ENCODE results near the gene LITAFD. TPM values are rescaled to one million over a fixed set of nuclear protein-coding genes. Genes with fewer than 3 reads are reported as not detected.

LITAFD gene
- total RNA-seq, 4 donors from 2014 or later, result not detected

- no peak for DNase-seq
- intact Hi-C loops (cut with DNase I), result no loop called here
- TF ChIP-seq POLR2A (IDR thresholded peaks at IDR 0.05), result no peak
- no peak for TF ChIP-seq CTCF (IDR thresholded peaks at IDR 0.05)
- Histone ChIP-seq H3K4me3 (replicated peaks in 1 of 3) (no peak overlapping the region), H3K4me1 (peaks cover 0 to 6% of the 10 kb centered on the region in 2 donors), H3K27me3 (no peaks in the 10 kb centered on the region), H3K27ac (no peak overlapping the region), H3K36me3 (peaks cover 40 to 42% of the 10 kb centered on the region in 2 donors), H3K9me3 (no peaks in the 10 kb centered on the region)
- WGBS, 2 donors, result 85 to 87% methylated on average over 11 of the region's 11 CpGs
Measured at GRCh38 chr16:8923199-8923598, 41.0 kb downstream of the LITAFD start.

GRCh38 chr16:8924214-8924613 is 42.1 kb downstream of the LITAFD start:
- peaks cover 33 to 35% of the 10 kb centered on the region in 2 donors for H3K36me3 ChIP-seq
- H3K4me1 ChIP-seq, result peaks cover 0 to 6% of the 10 kb centered on the region in 2 donors
- DNase-seq, result peak; percentile 14 to 47
- TF ChIP-seq POLR2A (IDR thresholded peaks at IDR 0.05) (no peak), CTCF (IDR thresholded peaks at IDR 0.05) (no peak)
- 57 to 71% methylated on average over 4 of the region's 4 CpGs for WGBS, 2 donors
- no peak overlapping the region for H3K27ac ChIP-seq
- intact Hi-C loops (cut with DNase I), result no loop called here
- no peaks in the 10 kb centered on the region for H3K27me3 ChIP-seq
- H3K9me3 ChIP-seq, result no peaks in the 10 kb centered on the region
- no peak overlapping the region for H3K4me3 ChIP-seq (replicated peaks in 1 of 3)

DNA sequence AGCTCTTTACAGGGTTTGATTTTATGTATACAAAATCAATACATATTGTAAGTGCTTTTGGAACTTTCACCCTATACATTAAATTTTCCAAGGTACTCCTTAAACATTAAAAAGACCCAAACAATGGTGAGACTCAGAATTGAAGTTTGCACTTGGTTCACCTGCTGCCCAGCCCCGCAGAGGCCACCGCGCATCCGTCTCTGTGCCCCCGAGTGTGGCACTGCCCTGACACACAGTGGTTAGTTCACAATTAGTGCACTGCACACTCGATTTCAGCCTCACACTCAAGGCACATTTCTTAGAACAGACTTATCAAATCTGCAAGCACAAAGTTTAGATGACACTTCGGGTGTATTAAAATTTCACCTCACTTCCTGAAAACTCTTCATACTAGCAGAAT is 43.3 kb downstream of the LITAFD start:
- Histone ChIP-seq H3K4me1 (peaks cover 0 to 6% of the 10 kb centered on the region in 2 donors), H3K36me3 (peaks cover 22 to 24% of the 10 kb centered on the region in 2 donors), H3K27me3 (no peaks in the 10 kb centered on the region), H3K4me3 (replicated peaks in 1 of 3) (no peak overlapping the region), H3K9me3 (no peaks in the 10 kb centered on the region), H3K27ac (no peak overlapping the region)
- no peak for DNase-seq
- no peak for TF ChIP-seq CTCF (IDR thresholded peaks at IDR 0.05)
- TF ChIP-seq POLR2A (IDR thresholded peaks at IDR 0.05), result no peak
- 95 to 98% methylated on average over 7 of the region's 7 CpGs for WGBS, 2 donors
- intact Hi-C loops (cut with DNase I), result loop anchor here (5.0 kb wide), 1 partner anchor 38 kb away; no protein-coding TSS in a partner anchor

DNA sequence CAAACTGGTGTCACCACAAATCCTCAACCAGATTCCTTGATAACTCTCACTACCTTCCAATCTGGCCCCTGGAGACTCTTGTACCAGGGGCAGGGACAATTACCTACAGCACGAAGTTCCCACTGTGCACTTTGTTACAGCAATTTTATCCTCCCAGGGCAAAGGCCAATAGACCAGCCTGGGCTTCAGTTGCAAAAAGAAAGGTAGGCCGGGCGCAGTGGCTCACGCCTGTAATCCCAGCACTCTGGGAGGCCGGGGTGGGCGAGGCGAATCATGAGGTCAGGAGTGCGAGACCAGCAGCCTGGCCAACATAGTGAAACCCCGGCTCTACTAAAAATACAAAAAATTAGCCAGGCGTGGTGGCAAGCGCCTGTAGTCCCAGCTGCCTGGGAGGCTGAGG is 44.7 kb downstream of the LITAFD start:
- peaks cover 8 to 15% of the 10 kb centered on the region in 2 donors for H3K36me3 ChIP-seq
- intact Hi-C loops (cut with DNase I), result loop anchor here (5.0 kb wide), 1 partner anchor 40 kb away; no protein-coding TSS in a partner anchor
- no peaks in the 10 kb centered on the region for H3K9me3 ChIP-seq
- no peaks in the 10 kb centered on the region for H3K27me3 ChIP-seq
- WGBS, 2 donors, result 98 to 100% methylated on average over 11 of the region's 11 CpGs
- TF ChIP-seq POLR2A (IDR thresholded peaks at IDR 0.05), result no peak
- no peak overlapping the region for H3K4me3 ChIP-seq (replicated peaks in 1 of 3)
- peaks cover 2 to 10% of the 10 kb centered on the region in 2 donors for H3K4me1 ChIP-seq
- no peak overlapping the region for H3K27ac ChIP-seq
- DNase-seq, result no peak

GRCh38 chr16:8928467-8928957 is 46.4 kb downstream of the LITAFD start:
- peaks cover 0 to 4% of the 10 kb centered on the region in 2 donors for H3K36me3 ChIP-seq
- no peak for TF ChIP-seq POLR2A (IDR thresholded peaks at IDR 0.05)
- TF ChIP-seq CTCF (IDR thresholded peaks at IDR 0.05), result no peak
- 83 to 86% methylated on average over 10 of the region's 10 CpGs for WGBS, 2 donors
- H3K27ac ChIP-seq, result no peak overlapping the region
- H3K4me3 ChIP-seq (replicated peaks in 1 of 3), result no peak overlapping the region
- no peaks in the 10 kb centered on the region for H3K27me3 ChIP-seq
- no peak for DNase-seq
- H3K9me3 ChIP-seq, result no peaks in the 10 kb centered on the region
- peaks cover 6 to 10% of the 10 kb centered on the region in 2 donors for H3K4me1 ChIP-seq
- intact Hi-C loops (cut with DNase I), result loop anchor here (5.0 kb wide), 1 partner anchor 41 kb away; no protein-coding TSS in a partner anchor
